Measurements from ENCODE around the gene PLK4. TPM values are rescaled to one million over a fixed set of nuclear protein-coding genes. Genes with fewer than 3 reads are reported as not detected.

Gene PLK4
- total and polyA plus RNA-seq, 2 of the 4 experiments (the other 2 are of a cell fraction) = 11.2 to 15.1 TPM

GRCh38 chr4:127846061-127846460 lies 34.6 kb upstream of the PLK4 start:
- Histone ChIP-seq H2AK5ac (ENCODE audit: low read depth, low read length) (no peak overlapping the region), H2AK9ac (replicated peaks; ENCODE audit: low read depth, low read length, poor library complexity) (no peak overlapping the region), H3K56ac (ENCODE audit: extremely low read depth, insufficient read depth, low read length) (no peak overlapping the region), H3K4me1 (ENCODE audit: control insufficient read depth, insufficient read depth, low read length) (no peaks in the 10 kb centered on the region), H3K4me2 (ENCODE audit: low read depth, low read length) (no peak overlapping the region), H3K36me3 (ENCODE audit: control insufficient read depth, insufficient read depth, low read length) (no peaks in the 10 kb centered on the region), H3K9me3 (ENCODE audit: control insufficient read depth, insufficient read depth, low read length) (peaks cover 6% of the 10 kb centered on the region; the same call in 1 of the 2 replicates), H2BK120ac (ENCODE audit: low read depth, low read length) (no peak overlapping the region), H4K20me1 (ENCODE audit: insufficient read depth, low read length) (no peaks in the 10 kb centered on the region), H3K9ac (ENCODE audit: low read depth, low read length) (no peak overlapping the region), H2BK20ac (ENCODE audit: low read depth, low read length) (no peak overlapping the region), H3K23ac (ENCODE audit: low read depth, low read length) (no peak overlapping the region), H3K18ac (ENCODE audit: low read depth, low read length) (no peak overlapping the region), H3K79me1 (ENCODE audit: low read depth in 1 of 2, low read length in 2 of 2) (no peaks in the 10 kb centered on the region; a peak in 2 of 4 replicates), H3K27ac (ENCODE audit: insufficient read depth, low read length) (no peak overlapping the region), H4K91ac (ENCODE audit: insufficient read depth, low read depth, low read length) (no peak overlapping the region), H2BK15ac (ENCODE audit: low read depth, low read length) (no peak overlapping the region), H3K27me3 (ENCODE audit: control insufficient read depth, insufficient read depth, low read length) (no peaks in the 10 kb centered on the region), H3K4me3 (ENCODE audit: insufficient read depth, low read depth, low read length) (no peak overlapping the region), H4K5ac (ENCODE audit: low read depth, low read length) (no peak overlapping the region), H2AFZ (replicated peaks; ENCODE audit: low read length, poor library complexity) (no peak overlapping the region), H3K14ac (replicated peaks; ENCODE audit: low read depth, low read length) (no peak overlapping the region), H3K4ac (ENCODE audit: low read depth, low read length) (no peak overlapping the region), H3K9me1 (ENCODE audit: insufficient read depth, low read length) (no peaks in the 10 kb centered on the region), H2BK5ac (ENCODE audit: low read depth, low read length, poor library complexity, severe bottlenecking) (no peak overlapping the region), H4K8ac (ENCODE audit: low read depth in 2 of 2, low read length in 2 of 2) (no peak overlapping the region)
- dilution Hi-C loops (cut with HindIII; ENCODE audit: low sequenced_read_pairs, unreplicated experiment) = no loop called here
- no peak for DNase-seq
- in situ Hi-C loops (cut with MboI; ENCODE audit: low sequenced_read_pairs) = no loop called here
- no TSS peak for BruUV-seq (replicated peaks)
- intact Hi-C loops (cut with micrococcal nuclease) = no loop called here
- no peak for ATAC-seq (ENCODE audit: low read depth)
- ChIA-PET POLR2A (ENCODE audit: unreplicated experiment) (no interaction called here), CTCF (no interaction called here)
- no peak for TF ChIP-seq MXI1 (IDR thresholded peaks at IDR 0.05; ENCODE audit: borderline replicate concordance, low read depth, low read length)
- TF ChIP-seq RFX5 (IDR thresholded peaks at IDR 0.05; ENCODE audit: low read depth, low read length) = no peak
- TF ChIP-seq RCOR1 (IDR thresholded peaks at IDR 0.05; ENCODE audit: insufficient replicate concordance, low read length) = no peak
- no peak for TF ChIP-seq FOS (IDR thresholded peaks at IDR 0.05; ENCODE audit: low read depth, low read length)
- no peak for TF ChIP-seq MAZ (IDR thresholded peaks at IDR 0.05; ENCODE audit: borderline replicate concordance, low read depth, low read length)
- TF ChIP-seq RAD21 (IDR thresholded peaks at IDR 0.05; ENCODE audit: low read length) = no peak
- no peak for TF ChIP-seq NFE2L2 (IDR thresholded peaks at IDR 0.05; ENCODE audit: low read depth, low read length)
- no peak for TF ChIP-seq CEBPB (IDR thresholded peaks at IDR 0.05; ENCODE audit: low read depth, low read length)
- TF ChIP-seq MAFK (IDR thresholded peaks at IDR 0.05; ENCODE audit: low read depth, low read length) = no peak
- no peak for TF ChIP-seq BHLHE40 (IDR thresholded peaks at IDR 0.05; ENCODE audit: low read depth, low read length)
- TF ChIP-seq, protein P1, sequence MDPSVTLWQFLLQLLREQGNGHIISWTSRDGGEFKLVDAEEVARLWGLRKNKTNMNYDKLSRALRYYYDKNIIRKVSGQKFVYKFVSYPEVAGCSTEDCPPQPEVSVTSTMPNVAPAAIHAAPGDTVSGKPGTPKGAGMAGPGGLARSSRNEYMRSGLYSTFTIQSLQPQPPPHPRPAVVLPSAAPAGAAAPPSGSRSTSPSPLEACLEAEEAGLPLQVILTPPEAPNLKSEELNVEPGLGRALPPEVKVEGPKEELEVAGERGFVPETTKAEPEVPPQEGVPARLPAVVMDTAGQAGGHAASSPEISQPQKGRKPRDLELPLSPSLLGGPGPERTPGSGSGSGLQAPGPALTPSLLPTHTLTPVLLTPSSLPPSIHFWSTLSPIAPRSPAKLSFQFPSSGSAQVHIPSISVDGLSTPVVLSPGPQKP (IDR thresholded peaks at IDR 0.05; ENCODE audit: borderline replicate concordance, low read depth, low read length) = no peak
- TF ChIP-seq CTCF (conservative IDR thresholded peaks at IDR 0.05; ENCODE audit: low read depth, low read length) = no peak
- TF ChIP-seq SMC3 (IDR thresholded peaks at IDR 0.05; ENCODE audit: low read depth, low read length) = no peak
- no peak for TF ChIP-seq POLR2A (IDR thresholded peaks at IDR 0.05; ENCODE audit: low read depth, low read length)
- TF ChIP-seq USF2 (IDR thresholded peaks at IDR 0.05; ENCODE audit: low read depth, low read length) = no peak
